HG03571 (cell line): ENCODE results near the gene SRPK2.
"Not testable (repeated sequence)": the region's sequence is repeated elsewhere in the genome, so short reads cannot be mapped to it uniquely, and the experiment has no call there.

ENCODE experiments used
- ATAC-seq: cut with Tn5 transposase; IDR thresholded peaks from one replicate; pipeline ENCODE4 v1.9.1; 2021; ENCODE audit not compliant: unreplicated experiment

The SRPK2 gene

DNA sequence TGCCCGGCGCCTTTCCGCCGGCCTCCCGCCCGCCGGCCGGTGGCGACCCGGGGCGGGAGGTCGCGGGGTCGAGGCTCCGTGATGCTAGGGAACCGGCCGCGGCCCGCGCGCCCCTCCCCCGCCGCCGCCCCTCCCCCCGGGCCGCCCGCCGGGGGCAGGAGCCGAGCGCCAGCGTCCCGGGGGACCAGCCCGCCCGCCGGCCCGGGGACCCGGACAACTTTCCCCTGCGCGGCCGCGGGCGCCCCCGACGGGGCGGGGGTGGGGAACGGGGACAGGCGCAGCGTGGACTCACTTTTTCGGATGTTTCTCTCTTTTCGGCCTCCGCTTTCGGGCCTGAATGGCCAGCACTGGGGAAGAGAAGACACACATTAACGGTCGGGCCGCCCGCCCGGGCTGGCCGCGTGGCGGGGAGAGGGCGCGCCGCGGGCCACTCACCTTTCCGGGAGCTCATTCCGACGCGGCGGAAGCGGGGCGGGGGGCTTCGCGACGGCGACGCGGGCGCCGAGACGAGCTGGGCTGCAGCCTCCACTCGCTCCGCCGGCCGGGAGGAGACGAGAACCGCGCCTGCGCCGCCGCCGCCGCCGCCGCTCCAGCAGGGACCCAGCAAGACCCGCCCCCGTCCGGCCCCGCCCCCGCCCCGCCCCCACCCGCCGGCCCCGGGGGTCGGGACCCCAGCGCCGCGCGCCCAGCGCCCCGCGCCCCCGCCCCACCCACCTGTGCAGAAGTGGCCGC lies at the start of gene SRPK2:
TSS of gene SRPK2 (minus strand) at position 566 of the 732 bp plus-strand sequence.
- peak; percentile 70 for ATAC-seq

DNA sequence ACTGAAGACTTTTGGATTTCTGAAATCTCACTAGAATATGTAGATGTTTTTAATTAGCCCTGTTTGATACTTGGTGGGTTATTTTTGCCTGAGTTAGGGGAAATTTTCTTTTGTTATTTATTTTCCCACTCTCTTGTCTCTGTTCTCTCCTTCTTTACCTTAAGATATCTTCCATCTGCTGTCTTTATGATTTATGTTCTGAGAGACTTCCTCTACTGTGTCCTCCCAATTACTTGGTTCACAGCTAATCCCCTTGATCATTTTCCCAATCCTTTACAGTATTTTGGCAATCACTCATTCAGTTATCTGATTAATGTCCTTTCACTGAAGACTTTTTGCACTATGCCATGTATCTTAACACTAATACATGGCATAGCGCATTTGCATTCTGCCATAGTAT lies 49.5 kb upstream of the SRPK2 start:
- no peak for ATAC-seq

DNA sequence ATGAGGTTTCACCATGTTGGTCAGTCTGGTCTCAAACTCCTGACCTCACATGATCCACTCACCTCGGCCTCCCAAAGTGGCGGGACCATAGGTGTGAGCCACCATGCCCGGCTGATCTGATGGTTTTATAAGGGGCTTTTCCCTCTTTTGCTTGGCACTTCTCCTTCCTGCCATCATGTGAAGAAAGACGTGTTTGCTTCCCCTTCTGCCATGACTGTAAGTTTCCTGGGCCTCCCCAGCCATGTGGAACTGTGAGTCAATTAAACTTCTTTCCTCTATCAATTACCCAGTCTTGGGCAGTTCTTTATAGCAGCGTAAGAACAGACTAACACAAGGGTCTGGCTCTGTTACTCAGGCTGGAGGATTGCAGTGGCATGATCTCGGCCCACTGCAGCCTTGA lies 48.6 kb upstream of the SRPK2 start:
- not testable (repeated sequence) for ATAC-seq

DNA sequence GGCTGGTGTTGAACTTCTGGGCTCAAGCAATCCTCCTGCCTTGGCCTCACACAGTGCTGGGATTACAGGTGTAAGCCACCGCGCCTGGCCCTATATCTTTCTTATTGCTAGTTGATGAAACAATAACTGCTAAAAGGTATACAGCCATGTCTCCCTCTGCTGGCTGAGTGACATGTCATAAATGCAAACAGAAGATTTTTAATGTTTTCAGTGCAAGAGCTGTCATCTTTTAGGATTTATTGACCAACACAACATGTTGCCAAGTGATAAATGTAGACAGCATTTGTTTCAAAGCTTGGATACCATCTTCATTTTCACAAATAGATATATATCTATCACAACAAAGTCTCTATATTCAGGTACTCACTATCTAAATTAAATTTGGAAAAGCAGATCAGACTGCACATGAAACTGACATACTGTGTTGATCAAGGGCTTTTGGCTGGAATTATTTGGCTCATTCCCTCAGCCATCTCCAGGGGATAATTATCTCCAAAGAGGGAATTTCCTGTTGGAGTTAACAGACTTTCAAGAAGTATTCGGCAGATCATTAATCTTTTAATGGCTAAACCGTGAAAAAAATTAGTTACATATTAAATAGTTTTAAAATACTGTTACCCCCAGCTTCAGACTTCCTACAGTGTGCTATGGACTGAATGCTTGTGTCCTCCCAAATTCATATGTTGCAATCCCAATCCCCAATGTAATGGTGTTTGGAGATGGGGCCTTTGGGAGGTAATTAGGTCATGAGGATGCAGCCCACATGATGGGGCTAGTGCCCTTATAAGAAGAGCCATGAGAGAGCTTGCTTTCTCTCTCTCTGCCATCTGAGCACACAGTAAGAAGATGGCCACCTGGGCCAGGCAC lies 41.3 kb upstream of the SRPK2 start:
- ATAC-seq, result peak; percentile 57

DNA sequence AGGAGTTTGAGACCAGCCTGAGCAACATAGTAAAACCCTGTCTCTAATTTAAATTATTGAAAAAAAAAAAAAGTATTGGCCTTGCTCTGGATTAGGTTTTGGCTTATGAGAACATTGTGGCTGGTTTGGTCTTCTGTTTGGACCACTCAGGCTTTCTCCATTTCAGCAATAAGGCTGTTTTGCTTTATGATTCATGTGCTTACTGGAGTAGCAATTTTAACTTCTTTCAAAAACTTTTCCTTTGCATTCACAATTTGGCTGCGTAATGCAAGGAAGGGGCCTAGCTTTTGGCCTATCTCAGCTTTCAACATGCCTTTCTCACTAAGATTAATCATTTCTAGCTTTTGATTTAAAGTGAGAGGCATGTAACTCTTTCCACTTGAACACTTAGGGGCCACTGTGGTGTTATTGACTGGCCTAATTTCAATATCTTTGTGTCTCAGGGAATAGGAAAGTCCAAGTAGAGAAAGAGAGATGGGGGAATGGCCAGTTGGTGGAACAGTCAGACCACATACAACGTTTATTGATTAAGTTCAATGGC lies 38.0 kb upstream of the SRPK2 start:
- ATAC-seq, result no peak

DNA sequence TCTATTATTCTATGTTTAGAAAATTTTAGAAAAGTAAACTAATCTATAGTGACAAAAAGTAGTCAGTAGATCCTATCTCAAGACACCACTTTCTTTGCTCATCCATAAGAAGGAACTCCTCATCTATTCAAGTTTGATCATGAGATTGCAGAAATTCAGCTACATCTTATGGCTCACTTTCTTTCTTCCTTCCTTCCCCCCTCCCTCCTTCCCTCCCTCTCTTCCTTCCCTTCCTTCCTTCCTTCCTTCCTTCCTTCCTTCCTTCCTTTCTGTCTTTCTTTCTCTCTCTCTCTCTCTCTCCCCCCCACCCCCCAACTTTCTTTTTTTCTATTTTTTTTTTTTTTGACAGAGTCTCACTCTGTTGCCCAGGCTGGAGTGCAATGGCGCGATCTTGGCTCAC lies 35.3 kb upstream of the SRPK2 start:
- ATAC-seq, result no peak

DNA sequence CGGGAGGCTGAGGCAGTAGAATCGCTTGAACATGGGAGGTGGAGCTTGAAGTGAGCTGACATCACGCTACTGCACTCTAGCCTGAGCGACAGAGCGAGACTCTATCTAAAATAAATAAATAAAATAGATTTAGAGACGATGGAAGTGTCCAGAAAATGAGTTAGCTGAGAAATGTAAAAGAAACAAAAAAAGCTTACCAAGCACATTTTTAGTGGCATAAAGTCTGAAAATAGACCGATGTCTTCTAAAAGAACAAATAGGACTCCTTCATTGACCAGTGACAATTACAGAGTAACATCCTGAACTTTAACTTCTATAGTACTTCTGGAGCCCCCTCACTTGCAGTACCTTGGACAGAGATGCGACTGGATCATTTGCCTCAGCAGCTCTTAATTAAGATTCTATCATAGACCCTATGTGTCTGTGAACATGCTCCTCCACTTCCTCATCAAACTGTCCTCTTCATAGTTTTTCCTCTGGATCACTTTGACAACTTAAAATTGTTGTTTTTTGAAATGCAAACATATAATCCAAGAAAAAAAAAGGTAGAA lies 25.2 kb upstream of the SRPK2 start:
- ATAC-seq, result no peak

DNA sequence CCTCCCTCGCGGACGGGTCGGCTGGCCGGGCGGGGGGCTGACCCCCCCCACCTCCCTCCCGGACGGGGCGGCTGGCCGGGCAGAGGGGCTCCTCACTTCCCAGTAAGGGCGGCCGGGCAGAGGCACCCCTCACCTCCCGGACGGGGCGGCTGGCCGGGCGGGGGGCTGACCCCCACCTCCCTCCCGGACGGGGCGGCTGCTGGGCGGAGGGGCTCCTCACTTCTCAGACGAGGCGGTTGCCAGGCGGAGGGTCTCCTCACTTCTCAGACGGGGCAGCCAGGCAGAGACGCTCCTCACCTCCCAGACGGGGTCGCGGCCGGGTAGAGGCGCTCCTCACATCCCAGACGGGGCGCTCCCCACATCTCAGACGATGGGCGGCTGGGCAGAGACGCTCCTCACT lies 22.1 kb upstream of the SRPK2 start:
- ATAC-seq, result not testable (repeated sequence)

DNA sequence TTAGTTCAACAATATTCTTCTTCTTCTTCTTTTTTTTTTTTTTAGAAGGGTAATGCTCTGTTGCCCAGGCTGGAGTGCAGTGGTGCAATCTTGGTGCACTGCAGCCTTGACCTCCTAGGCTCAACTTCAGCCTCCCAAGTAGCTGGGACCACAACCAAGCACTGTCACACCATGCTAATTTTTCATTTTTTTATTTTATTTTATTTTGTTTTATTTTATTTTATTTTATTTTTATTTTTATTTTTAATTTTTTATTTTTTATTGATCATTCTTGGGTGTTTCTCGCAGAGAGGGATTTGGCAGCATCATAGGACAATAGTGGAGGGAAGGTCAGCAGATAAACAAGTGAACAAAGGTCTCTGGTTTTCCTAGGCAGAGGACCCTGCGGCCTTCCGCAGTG lies 21.1 kb upstream of the SRPK2 start:
- not testable (repeated sequence) for ATAC-seq

DNA sequence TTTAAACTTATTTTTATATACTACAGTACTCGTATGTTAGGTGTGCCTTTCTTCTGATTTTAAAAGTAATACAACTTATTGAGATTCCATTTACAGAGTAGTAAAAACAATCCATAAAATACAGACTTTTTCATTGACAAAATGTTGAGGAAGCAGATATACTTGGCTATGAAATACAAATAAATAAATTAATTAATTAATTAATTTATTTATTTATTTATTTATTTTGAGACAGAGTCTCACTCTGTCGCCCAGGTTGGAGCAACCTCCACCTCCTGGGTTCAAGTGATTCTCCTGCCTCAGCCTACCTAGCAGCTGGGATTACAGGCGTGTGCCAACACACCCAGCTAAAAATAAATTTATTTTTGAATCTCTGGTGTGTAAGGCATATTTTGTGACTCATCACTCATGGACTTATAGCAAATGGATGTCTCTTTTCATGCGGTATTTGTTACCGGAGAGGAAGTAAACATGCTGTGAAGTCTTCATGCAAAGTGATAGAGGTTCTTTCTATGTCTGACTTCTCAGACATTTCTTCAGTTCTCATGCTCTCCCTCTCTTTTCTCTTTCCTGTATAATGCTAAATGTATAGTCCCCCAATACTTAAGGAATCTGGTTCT lies 20.2 kb upstream of the SRPK2 start:
- no peak for ATAC-seq

DNA sequence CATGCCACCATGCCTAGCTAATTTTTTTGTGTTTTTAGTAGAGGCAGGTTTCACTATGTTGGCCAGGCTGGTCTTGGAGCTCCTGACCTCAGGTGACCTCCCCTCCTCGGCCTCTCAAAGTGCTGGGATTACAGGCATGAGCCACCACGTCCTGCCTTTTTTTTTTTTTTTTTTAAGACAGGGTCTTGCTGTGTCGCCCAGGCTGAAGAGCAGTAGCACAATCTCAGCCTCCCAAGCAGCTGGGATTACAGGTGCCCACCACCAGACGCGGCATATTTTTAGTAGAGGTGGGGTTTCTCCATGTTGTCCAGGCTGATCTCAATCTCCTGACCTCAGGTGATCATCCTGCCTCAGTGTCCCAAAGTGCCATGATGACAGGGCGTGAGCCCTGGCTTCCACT lies 14.4 kb upstream of the SRPK2 start:
- ATAC-seq, result no peak

DNA sequence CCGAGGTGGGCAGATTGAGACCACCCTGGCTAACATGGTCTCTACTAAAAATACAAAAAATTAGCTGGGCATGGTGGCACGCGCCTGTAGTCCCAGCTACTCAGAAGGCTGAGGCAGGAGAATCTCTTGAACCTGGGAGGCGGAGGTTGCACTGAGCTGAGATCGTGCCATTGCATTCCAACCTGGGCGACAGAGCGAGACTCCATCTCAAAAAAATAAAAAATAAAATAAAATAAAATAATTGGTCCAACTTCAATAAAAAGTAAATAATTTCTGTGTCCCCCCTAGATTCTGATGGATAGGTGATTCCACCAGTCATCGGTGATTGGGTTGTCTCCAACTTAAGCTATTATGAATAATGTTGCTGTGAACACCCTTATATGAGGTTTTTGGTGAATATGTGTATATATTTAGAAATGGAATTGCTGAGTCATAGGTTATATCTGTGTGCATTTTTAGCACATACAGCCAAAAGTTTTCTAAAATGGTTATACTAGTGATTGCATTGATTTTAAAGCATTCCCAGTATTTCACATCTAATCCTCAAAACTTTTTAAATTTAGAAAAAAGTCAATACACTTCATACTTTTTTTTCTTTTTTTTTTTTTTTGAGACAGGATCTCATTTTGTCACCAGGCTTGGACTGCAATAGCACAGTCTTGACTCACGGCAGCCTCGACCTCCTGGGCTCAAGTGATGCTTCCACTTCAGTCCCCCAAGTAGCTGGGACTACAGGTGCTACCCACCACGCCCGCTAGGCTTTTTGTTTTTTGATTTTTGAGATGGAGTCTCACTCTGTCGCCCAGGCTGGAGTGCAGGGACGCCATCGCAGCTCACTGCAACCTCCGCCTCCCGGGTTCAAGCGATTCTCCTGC lies 13.7 kb upstream of the SRPK2 start:
- ATAC-seq, result no peak

DNA sequence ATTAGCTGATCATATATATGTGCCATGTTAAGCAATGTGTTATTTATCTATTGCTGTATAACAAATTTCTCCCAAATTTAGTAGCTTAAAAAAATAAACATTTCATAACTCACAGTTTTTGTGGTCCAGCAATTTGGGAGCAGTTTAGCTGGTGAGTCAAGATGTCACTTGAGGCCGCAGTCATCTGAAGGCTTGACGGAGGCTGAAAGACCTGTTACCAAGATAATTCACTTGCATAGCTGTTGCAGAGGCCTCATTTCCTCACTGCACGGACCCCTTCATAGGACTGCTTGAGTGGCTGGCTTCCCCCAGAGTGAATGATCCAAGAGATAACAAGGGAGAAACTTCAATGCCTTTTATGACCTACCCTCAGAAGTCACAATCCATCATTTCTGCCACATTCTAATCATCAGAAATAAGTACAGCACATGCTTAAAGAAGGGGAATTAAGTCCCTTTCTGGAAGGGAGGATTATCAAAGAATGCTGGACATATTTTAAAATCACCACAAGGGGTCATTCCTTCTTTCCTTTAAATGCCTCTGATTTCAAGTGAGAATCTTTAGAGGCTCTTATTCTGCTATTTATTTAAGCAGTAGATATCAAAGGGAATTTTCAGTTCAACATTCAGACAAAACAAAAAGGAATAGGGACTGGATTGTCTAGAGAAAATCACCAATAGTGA lies 10.5 kb upstream of the SRPK2 start:
- no peak for ATAC-seq

DNA sequence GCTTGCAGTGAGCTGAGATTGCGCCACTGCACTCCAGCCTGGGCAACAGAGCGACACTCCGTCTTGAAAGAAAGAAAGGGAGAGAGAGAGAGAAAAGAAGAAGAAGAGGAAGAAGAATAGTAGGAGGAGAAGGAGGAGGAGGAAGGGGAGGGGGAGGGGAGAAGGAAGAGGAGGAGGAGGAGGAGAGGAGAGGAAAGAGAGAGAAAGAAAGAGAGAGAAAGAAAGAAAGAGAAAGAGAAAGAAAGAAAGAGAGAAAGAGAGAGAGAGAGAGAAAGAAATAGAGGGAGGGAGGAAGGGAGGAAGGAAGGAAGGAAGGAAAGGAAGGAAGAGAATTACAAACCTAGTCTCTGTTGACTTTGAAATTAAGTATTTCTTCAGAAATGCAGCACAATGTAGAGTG lies 7.8 kb upstream of the SRPK2 start:
- ATAC-seq, result no peak

DNA sequence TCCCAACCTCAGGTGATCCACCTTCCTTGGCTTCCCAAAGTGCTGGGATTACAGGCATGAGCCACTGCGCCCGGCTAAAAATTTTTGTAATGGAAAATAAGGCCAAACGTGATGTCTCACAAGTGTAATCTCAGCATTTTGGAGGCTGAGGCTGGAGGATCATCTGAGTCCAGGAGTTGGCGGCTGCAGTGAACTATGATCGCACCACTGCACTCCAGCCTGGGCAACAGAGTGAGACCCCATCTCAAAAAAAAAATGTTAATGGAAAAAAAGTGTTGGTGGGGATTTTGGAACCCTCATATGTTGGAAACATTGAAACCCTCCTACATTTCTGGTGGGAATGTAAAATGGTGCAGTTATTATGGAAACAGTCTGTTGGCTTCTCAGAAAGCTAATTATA lies 2.7 kb upstream of the SRPK2 start:
- no peak for ATAC-seq

DNA sequence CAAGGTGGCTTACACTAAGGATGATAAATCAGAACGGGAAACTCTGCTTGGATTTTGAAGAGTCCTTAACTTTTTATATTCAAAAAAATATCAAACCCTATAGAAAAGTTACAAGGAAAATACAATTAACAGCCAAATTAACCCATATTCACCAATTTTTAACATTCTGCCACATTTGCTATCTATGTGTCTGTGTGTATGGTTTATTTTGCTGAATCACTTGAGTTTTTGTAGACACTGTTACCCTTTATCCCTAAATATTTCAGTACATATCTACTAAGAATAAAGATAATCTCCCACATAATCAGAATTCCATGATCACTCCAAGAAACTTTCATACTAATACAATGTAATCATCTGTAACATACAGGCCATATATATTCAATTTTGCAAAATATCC lies 1.2 kb upstream of the SRPK2 start:
- ATAC-seq, result no peak

DNA sequence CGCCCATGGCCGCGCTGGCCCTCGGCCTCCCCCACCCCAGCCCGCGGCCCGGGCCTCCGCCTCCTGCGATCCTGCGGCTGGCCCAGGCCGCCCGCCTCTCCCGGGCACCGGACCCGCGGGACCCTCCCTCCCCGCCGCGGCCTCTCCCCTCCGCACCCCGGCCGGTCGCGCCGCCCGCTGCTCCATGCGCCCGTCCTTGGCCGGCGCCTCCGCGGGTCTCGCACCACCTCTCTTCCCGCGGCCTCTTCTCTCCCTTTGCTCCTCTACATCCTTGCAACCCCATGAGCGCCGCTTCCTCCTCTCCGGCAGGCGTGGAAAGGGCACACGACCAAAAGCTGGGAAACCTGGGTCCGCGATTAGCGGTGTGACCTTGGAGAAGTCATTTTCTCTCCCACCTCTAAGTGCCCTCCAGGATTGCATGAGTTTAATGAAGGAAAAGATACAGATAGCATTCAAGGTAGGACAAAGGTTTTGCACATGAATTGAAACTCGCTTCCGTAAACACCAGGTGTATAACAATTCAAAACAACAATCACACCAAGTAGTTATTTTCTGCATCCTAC lies 448 bp upstream of the SRPK2 start:
- peak; percentile 24 for ATAC-seq

DNA sequence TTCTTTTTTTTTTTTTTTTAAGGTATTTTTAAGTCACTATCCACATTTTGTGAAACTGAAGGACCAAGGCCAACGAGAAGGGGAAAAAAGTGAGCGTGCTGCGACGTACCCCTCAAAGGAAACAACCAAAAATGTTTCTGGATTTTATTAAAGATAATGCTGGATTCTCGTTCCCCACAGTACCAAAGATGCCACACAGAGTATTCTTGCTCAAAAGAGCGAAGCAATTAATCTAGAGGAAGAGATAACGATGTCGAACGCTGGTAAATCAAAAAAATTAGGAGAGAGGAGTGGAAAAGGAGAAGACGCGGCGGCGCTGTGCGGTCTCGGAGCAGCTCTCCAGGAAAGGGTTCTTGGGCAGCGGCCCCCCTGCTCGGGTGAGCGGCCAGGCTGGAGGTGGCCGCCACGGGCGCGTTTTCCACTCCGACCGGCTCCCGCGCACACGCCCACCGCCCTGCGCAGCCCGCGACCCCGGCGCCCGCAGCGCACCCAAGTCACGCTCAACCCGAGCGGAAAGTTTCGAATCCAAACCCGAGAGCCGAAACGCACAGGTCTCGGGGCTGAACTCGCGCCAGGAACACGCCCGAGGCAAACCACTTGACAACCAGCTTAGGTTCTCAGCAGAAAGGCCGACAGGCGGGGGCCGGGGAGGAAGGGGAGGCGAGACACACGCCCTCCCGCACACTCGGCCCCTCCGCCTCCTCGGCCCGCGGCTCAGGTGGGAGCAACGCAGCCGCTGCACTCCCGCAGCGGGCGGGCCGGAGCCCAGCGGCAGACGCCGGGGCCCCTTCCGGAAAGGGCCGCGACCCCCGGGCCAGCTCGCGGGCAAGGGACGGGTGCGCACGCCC lies 989 bp downstream of the SRPK2 start:
- peak; percentile 34 for ATAC-seq

DNA sequence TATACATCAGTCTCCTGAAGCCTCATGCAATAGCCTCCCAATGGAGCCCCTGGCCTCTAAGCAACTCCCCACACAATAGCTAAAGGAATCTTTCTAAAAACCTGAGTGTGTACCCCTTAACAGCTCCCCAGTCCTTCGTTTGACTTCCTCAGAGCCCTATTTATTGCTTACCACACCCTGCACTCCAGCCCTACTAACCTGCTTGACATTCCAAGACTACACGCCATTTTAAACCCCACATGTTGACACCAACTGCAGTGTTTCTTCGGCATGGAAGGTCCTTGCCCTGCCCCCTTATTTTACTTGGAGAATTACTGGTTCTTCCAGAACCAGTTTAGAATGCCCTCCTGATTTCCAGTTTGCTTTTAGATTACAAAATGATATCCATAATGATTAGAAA lies 10.8 kb downstream of the SRPK2 start:
- ATAC-seq, result no peak
